HCT116 (cell line): ENCODE results near the gene GPR26. TPM values are rescaled to one million over a fixed set of nuclear protein-coding genes. Genes with fewer than 3 reads are reported as not detected.

ENCODE experiments used
- ATAC-seq: fragments of 200-7000 bp; cut with Tn5 transposase; 2 replicates; pipeline ENCODE4 v1.9.1; 2020; ENCODE audit warnings: mild to moderate bottlenecking, moderate library complexity
- BruUV-seq: library from RNA; stranded (reverse); fragments of 400-500 nt; replicated peaks from 2 replicates; lab custom pipeline; 2021; lab: Mats Ljungman, UMichigan
- CTCF ChIA-PET: fragments of 300-600 bp; sonication (Branson Sonifier 250); formaldehyde crosslinking; loops from one replicate; lab custom pipeline; 2021; ENCODE audit warnings: antibody characterized with exemption; lab: Charles Lee
- POLR2A ChIA-PET: fragments of 300-600, 350-600 bp; sonication (Branson Sonifier 250); formaldehyde crosslinking; loops from one replicate; lab custom pipeline; 2021; ENCODE audit warnings: antibody characterized with exemption; lab: Charles Lee
- RAD21 ChIA-PET, 2 experiments: fragments of 300-600 bp; sonication (Branson Sonifier 250); formaldehyde crosslinking; loops; one replicate each; lab custom pipeline; 2023; ENCODE audit warnings: low total read pairs in 2 of 2; ENCODE audit not compliant: uncharacterized antibody in 2 of 2, unreplicated experiment in 2 of 2, low non-redundant PET in 1 of 2; lab: Charles Lee
- DNase-seq: peaks from one replicate; pipeline ENCODE4 v3.0.0-alpha.2; 2010; ENCODE audit warnings: low read depth, low spot score
- H2AFZ ChIP-seq: fragments of 200-600 bp; shearing (Covaris generic), sonication (generic); 2 replicates; pipeline ENCODE4 v1.6.1; 2017; ENCODE audit warnings: low read depth, mixed run types, mixed read lengths, antibody characterized with exemption, low read length; ENCODE audit not compliant: poor library complexity, severe bottlenecking
- H3K27ac ChIP-seq: 2 replicates; pipeline ENCODE4 v1.5.1; 2012; ENCODE audit warnings: low read depth, low read length
- H3K27me3 ChIP-seq: fragments of 200-600 bp; sonication (generic); 2 replicates; pipeline ENCODE4 v1.6.1; 2016; ENCODE audit warnings: mixed run types, low read length, mixed read lengths; ENCODE audit not compliant: insufficient read depth
- H3K36me3 ChIP-seq, 2 experiments: fragments of 200-500 bp in 1 of 2; fragments of 200-600 bp in 1 of 2; sonication (Bioruptor generic) in 1 of 2; sonication (generic) in 1 of 2; 2 replicates each; pipeline versions ENCODE4 v1.5.1 to v1.6.1; 2014 to 2016; ENCODE audit warnings: low read length in 2 of 2, inconsistent platforms in 1 of 2, mixed read lengths in 1 of 2, mixed run types in 1 of 2; ENCODE audit not compliant: insufficient read depth in 2 of 2, control insufficient read depth in 1 of 2
- H3K4me1 ChIP-seq, 2 experiments: fragments of 200-600 bp in 1 of 2; sonication (generic) in 1 of 2; 2 replicates each; pipeline versions ENCODE4 v1.5.1 to v1.6.1; 2012 to 2017; ENCODE audit warnings: low read length in 2 of 2, inconsistent platforms in 1 of 2, mild to moderate bottlenecking in 1 of 2, mixed read lengths in 1 of 2, mixed run types in 1 of 2, moderate library complexity in 1 of 2; ENCODE audit not compliant: insufficient read depth in 2 of 2, control insufficient read depth in 1 of 2
- H3K4me2 ChIP-seq: fragments of 200-600 bp; sonication (generic); 2 replicates; pipeline ENCODE4 v1.6.1; 2017; ENCODE audit warnings: mixed run types, low read length, mixed read lengths
- H3K4me3 ChIP-seq, 2 experiments: fragments of 200-600 bp in 1 of 2; sonication (generic) in 1 of 2; replicated peaks in 1 of 2; 2 replicates each; pipeline ENCODE4 v1.5.1; 2011 to 2016; ENCODE audit warnings: low read length in 2 of 2, control low read depth in 1 of 2, low read depth in 1 of 2, mild to moderate bottlenecking in 1 of 2, mixed read lengths in 1 of 2, mixed run types in 1 of 2
- H3K79me2 ChIP-seq: fragments of 200-600 bp; sonication (generic); 2 replicates; pipeline ENCODE4 v1.6.1; 2017; ENCODE audit warnings: mild to moderate bottlenecking, mixed run types, low read length, moderate library complexity, mixed read lengths; ENCODE audit not compliant: insufficient read depth
- H3K9ac ChIP-seq: fragments of 200-600 bp; sonication (generic); 2 replicates; pipeline ENCODE4 v1.6.1; 2016; ENCODE audit warnings: low read length, mixed read lengths
- H3K9me2 ChIP-seq: fragments of 200-600 bp; sonication (generic), shearing (Covaris generic); 2 replicates; pipeline ENCODE4 v1.6.1; 2017; ENCODE audit warnings: mixed run types, mild to moderate bottlenecking, moderate library complexity; ENCODE audit not compliant: insufficient read depth
- H3K9me3 ChIP-seq, 2 experiments: fragments of 200-500 bp in 1 of 2; fragments of 200-600 bp in 1 of 2; sonication (Bioruptor generic) in 1 of 2; sonication (generic) in 1 of 2; 2 replicates each; pipeline ENCODE4 v1.6.1; 2014 to 2017; ENCODE audit warnings: low read length in 2 of 2, mixed read lengths in 2 of 2, inconsistent platforms in 1 of 2, low read depth in 1 of 2, mild to moderate bottlenecking in 1 of 2, mixed run types in 1 of 2, moderate library complexity in 1 of 2; ENCODE audit not compliant: control insufficient read depth in 1 of 2, insufficient read depth in 1 of 2
- H4K20me1 ChIP-seq: fragments of 200-600 bp; sonication (generic), shearing (Covaris generic); 2 replicates; pipeline ENCODE4 v1.6.1; 2017; ENCODE audit warnings: mixed run types, mild to moderate bottlenecking, moderate library complexity; ENCODE audit not compliant: insufficient read depth
- ATF3 ChIP-seq: IDR thresholded peaks from 2 replicates; pipeline ENCODE4 v1.6.1; 2012
- CEBPB ChIP-seq: IDR thresholded peaks from 2 replicates; pipeline ENCODE4 v1.6.1; 2012; ENCODE audit warnings: low read depth
- ELF1 ChIP-seq: IDR thresholded peaks from 2 replicates; pipeline ENCODE4 v1.6.1; 2012; ENCODE audit warnings: low read depth, borderline replicate concordance
- EZH2 ChIP-seq: fragments of 200-600 bp; sonication (generic); IDR thresholded peaks from 2 replicates; pipeline ENCODE4 v1.6.1; 2017; ENCODE audit warnings: antibody characterized with exemption, mixed run types
- FOSL1 ChIP-seq: IDR thresholded peaks from 2 replicates; pipeline ENCODE4 v1.6.1; 2012; ENCODE audit warnings: low read depth
- JUND ChIP-seq: IDR thresholded peaks from 2 replicates; pipeline ENCODE4 v1.6.1; 2012
- POLR2AphosphoS5 ChIP-seq: IDR thresholded peaks from 2 replicates; pipeline ENCODE4 v1.6.1; 2011; ENCODE audit warnings: mild to moderate bottlenecking, low read depth, low read length, moderate library complexity
- RAD21 ChIP-seq: IDR thresholded peaks from 2 replicates; pipeline ENCODE4 v1.6.1; 2012; ENCODE audit warnings: low read depth, mild to moderate bottlenecking
- SIN3A ChIP-seq: IDR thresholded peaks from 2 replicates; pipeline ENCODE4 v1.6.1; 2012; ENCODE audit warnings: low read depth
- SP1 ChIP-seq: IDR thresholded peaks from 2 replicates; pipeline ENCODE4 v1.6.1; 2012; ENCODE audit warnings: low read depth
- SRF ChIP-seq: IDR thresholded peaks from 2 replicates; pipeline ENCODE4 v1.6.1; 2012; ENCODE audit warnings: low read depth
- TCF7L2 ChIP-seq: IDR thresholded peaks from 2 replicates; pipeline ENCODE4 v1.7.0; 2011; ENCODE audit warnings: borderline replicate concordance, inconsistent platforms; ENCODE audit not compliant: insufficient read depth, insufficient read length; ENCODE audit errors: extremely low read depth
- YY1 ChIP-seq: IDR thresholded peaks from 2 replicates; pipeline ENCODE4 v1.6.1; 2011; ENCODE audit warnings: low read length, low read depth, moderate library complexity, mild to moderate bottlenecking; ENCODE audit not compliant: insufficient replicate concordance; ENCODE audit errors: extremely low read depth
- ZBTB33 ChIP-seq: IDR thresholded peaks from 2 replicates; pipeline ENCODE4 v1.6.1; 2011; ENCODE audit warnings: mild to moderate bottlenecking, low read length, moderate library complexity; ENCODE audit not compliant: insufficient replicate concordance; ENCODE audit errors: extremely low read depth
- ZFX ChIP-seq: fragments of 450-650 bp; IDR thresholded peaks from 2 replicates; pipeline ENCODE4 v1.6.1; 2017
- intact Hi-C: fragments of 100-400 bp; cut with micrococcal nuclease; formaldehyde crosslinking; loops from 2 replicates; pipeline ENCODE4 v1.10.0; 2022
- total RNA-seq: library from RNA; stranded (reverse); gene quantifications from one replicate; pipeline ENCODE4 v1.2.1, GENCODE V29; 2021; ENCODE audit not compliant: unreplicated experiment
- TF ChIP-seq, protein P1 (sequence below): IDR thresholded peaks from 2 replicates; pipeline ENCODE4 v1.6.1; 2012
- TF ChIP-seq, protein P2 (sequence below): IDR thresholded peaks from 2 replicates; pipeline ENCODE4 v1.6.1; 2012; ENCODE audit warnings: low read depth
- TF ChIP-seq, protein P3 (sequence below), 3 experiments: fragments of 200-600 bp in 1 of 3; sonication (generic) in 1 of 3; IDR thresholded peaks in 2 of 3; conservative IDR thresholded peaks in 1 of 3; 2 replicates each; pipeline ENCODE4 v1.5.1; 2012 to 2017; ENCODE audit warnings: low read depth in 2 of 3, low read length in 2 of 3, antibody characterized with exemption in 1 of 3, borderline replicate concordance in 1 of 3, control low read depth in 1 of 3, mild to moderate bottlenecking in 1 of 3, mixed read lengths in 1 of 3, mixed run types in 1 of 3, moderate library complexity in 1 of 3; ENCODE audit not compliant: insufficient read depth in 1 of 3

GPR26 gene
- total RNA-seq, 1 experiment from 2014 or later: not detected

GRCh38 chr10:123682477-123682876, 16.3 kb downstream of the GPR26 start:
- ChIA-PET POLR2A (no interaction called here), CTCF (no interaction called here), RAD21 (no interaction called here)
- no peak overlapping the region for H3K9ac ChIP-seq
- H3K4me1 ChIP-seq: no peaks in the 10 kb centered on the region
- no peak overlapping the region for H3K4me2 ChIP-seq
- H3K4me3 ChIP-seq: no peak overlapping the region
- no peaks in the 10 kb centered on the region for H3K79me2 ChIP-seq
- no peak overlapping the region for H3K27ac ChIP-seq
- H2AFZ ChIP-seq: no peak overlapping the region
- H4K20me1 ChIP-seq: no peaks in the 10 kb centered on the region
- no peaks in the 10 kb centered on the region for H3K9me2 ChIP-seq
- peaks cover 93% of the 10 kb centered on the region for H3K27me3 ChIP-seq
- no peaks in the 10 kb centered on the region for H3K9me3 ChIP-seq
- intact Hi-C loops: no loop called here
- no TSS peak for BruUV-seq
- no peak for TF ChIP-seq ATF3
- TF ChIP-seq ELF1: no peak
- no peak for TF ChIP-seq EZH2
- TF ChIP-seq YY1: no peak
- TF ChIP-seq SRF: no peak
- TF ChIP-seq, protein P1, sequence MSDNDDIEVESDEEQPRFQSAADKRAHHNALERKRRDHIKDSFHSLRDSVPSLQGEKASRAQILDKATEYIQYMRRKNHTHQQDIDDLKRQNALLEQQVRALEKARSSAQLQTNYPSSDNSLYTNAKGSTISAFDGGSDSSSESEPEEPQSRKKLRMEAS: no peak
- TF ChIP-seq FOSL1: no peak
- no peak for TF ChIP-seq POLR2AphosphoS5
- no peak for TF ChIP-seq TCF7L2
- TF ChIP-seq SIN3A: no peak
- TF ChIP-seq, protein P2, sequence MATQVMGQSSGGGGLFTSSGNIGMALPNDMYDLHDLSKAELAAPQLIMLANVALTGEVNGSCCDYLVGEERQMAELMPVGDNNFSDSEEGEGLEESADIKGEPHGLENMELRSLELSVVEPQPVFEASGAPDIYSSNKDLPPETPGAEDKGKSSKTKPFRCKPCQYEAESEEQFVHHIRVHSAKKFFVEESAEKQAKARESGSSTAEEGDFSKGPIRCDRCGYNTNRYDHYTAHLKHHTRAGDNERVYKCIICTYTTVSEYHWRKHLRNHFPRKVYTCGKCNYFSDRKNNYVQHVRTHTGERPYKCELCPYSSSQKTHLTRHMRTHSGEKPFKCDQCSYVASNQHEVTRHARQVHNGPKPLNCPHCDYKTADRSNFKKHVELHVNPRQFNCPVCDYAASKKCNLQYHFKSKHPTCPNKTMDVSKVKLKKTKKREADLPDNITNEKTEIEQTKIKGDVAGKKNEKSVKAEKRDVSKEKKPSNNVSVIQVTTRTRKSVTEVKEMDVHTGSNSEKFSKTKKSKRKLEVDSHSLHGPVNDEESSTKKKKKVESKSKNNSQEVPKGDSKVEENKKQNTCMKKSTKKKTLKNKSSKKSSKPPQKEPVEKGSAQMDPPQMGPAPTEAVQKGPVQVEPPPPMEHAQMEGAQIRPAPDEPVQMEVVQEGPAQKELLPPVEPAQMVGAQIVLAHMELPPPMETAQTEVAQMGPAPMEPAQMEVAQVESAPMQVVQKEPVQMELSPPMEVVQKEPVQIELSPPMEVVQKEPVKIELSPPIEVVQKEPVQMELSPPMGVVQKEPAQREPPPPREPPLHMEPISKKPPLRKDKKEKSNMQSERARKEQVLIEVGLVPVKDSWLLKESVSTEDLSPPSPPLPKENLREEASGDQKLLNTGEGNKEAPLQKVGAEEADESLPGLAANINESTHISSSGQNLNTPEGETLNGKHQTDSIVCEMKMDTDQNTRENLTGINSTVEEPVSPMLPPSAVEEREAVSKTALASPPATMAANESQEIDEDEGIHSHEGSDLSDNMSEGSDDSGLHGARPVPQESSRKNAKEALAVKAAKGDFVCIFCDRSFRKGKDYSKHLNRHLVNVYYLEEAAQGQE: no peak
- TF ChIP-seq, protein P3, sequence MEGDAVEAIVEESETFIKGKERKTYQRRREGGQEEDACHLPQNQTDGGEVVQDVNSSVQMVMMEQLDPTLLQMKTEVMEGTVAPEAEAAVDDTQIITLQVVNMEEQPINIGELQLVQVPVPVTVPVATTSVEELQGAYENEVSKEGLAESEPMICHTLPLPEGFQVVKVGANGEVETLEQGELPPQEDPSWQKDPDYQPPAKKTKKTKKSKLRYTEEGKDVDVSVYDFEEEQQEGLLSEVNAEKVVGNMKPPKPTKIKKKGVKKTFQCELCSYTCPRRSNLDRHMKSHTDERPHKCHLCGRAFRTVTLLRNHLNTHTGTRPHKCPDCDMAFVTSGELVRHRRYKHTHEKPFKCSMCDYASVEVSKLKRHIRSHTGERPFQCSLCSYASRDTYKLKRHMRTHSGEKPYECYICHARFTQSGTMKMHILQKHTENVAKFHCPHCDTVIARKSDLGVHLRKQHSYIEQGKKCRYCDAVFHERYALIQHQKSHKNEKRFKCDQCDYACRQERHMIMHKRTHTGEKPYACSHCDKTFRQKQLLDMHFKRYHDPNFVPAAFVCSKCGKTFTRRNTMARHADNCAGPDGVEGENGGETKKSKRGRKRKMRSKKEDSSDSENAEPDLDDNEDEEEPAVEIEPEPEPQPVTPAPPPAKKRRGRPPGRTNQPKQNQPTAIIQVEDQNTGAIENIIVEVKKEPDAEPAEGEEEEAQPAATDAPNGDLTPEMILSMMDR (IDR thresholded peaks at IDR 0.05 in 2 of 3, conservative IDR thresholded peaks at IDR 0.05 in 1 of 3; ENCODE audit: borderline replicate concordance in 1 of 3, insufficient read depth in 1 of 3, low read depth in 2 of 3, low read length in 2 of 3): no peak
- no peak for TF ChIP-seq RAD21
- TF ChIP-seq CEBPB: no peak
- no peak for TF ChIP-seq ZBTB33
- TF ChIP-seq JUND: no peak
- no peak for TF ChIP-seq SP1
- TF ChIP-seq ZFX: no peak
- no peak for ATAC-seq
- H3K36me3 ChIP-seq: no peaks in the 10 kb centered on the region
- no peak for DNase-seq
